GM03348 (cell line): ENCODE data around the gene FRMD5.
"Not testable (repeated sequence)": the region's sequence is repeated elsewhere in the genome, so short reads cannot be mapped to it uniquely, and the experiment has no call there.

ENCODE experiments used
- DNase-seq: peaks from one replicate; pipeline ENCODE4 v3.0.0; 2012; ENCODE audit warnings: low spot score

Gene FRMD5

GRCh38 chr15:43830691-43831275 lies 364.3 kb downstream of the FRMD5 start:
- not testable (repeated sequence) for DNase-seq

GRCh38 chr15:43829951-43830540 lies 365.0 kb downstream of the FRMD5 start:
- not testable (repeated sequence) for DNase-seq

GRCh38 chr15:43828061-43828657 lies 366.9 kb downstream of the FRMD5 start:
- peak; percentile 32 for DNase-seq

GRCh38 chr15:43826508-43827341 lies 368.3 kb downstream of the FRMD5 start, which contains the start of gene WDR76:
Gene WDR76 (plus strand): TSS chr15:43827002. CDS start chr15:43827033, 31 bp downstream.
- DNase-seq = peak; percentile 93

GRCh38 chr15:43826029-43826507 lies 369.0 kb downstream of the FRMD5 start:
- DNase-seq = no peak

GRCh38 chr15:43825305-43825704 lies 369.8 kb downstream of the FRMD5 start:
- not testable (repeated sequence) for DNase-seq

GRCh38 chr15:43824302-43825246 lies 370.5 kb downstream of the FRMD5 start, which contains the start of gene MFAP1:
Gene MFAP1 (minus strand): TSS chr15:43824690. CDS start chr15:43824569, 121 bp downstream.
- peak; percentile 98 for DNase-seq

GRCh38 chr15:43821505-43821904 lies 373.6 kb downstream of the FRMD5 start:
- no peak for DNase-seq
